HepG2 (cell line): ENCODE data around the gene GRAMD2A. TPM values are rescaled to one million over a fixed set of nuclear protein-coding genes. Genes with fewer than 3 reads are reported as not detected.

ENCODE experiments used
- ATAC-seq: fragments of 200-7000 bp; cut with Tn5 transposase; 3 replicates; pipeline ENCODE4 v1.9.1; 2020; ENCODE audit warnings: mild to moderate bottlenecking, moderate library complexity
- BruUV-seq: library from RNA; stranded (reverse); fragments of 400-500 nt; replicated peaks from 2 replicates; lab custom pipeline; 2021; lab: Mats Ljungman, UMichigan
- CTCF ChIA-PET: fragments of 300-600 bp; formaldehyde crosslinking; extraction: SDS; loops from one replicate; lab custom pipeline; 2021; ENCODE audit warnings: low total read pairs, inconsistent platforms, low intra/inter-chr PET ratio; lab: Yijun Ruan, JAX
- POLR2A ChIA-PET: fragments of 350-600 bp; sonication (Branson Sonifier 250); formaldehyde crosslinking; loops from one replicate; lab custom pipeline; 2020; ENCODE audit warnings: antibody characterized with exemption, inconsistent platforms; lab: Yijun Ruan, JAX
- DNase-seq: peaks from one replicate; pipeline ENCODE4 v3.0.0-alpha.2; 2015; ENCODE audit warnings: low spot score
- FAIRE-seq: peaks from 3 replicates; lab custom pipeline; 2011; peaks lifted over from hg19 to GRCh38; lab: Jason Lieb, UNC
- H2AFZ ChIP-seq: one replicate; pipeline ENCODE4 v1.6.1; 2011; ENCODE audit warnings: low read length, inconsistent platforms
- H3K27ac ChIP-seq: fragments of 300-600 bp; 3 replicates; pipeline ENCODE4 v1.8.0; 2011; ENCODE audit warnings: mixed run types, mild to moderate bottlenecking, mixed read lengths, low read length, inconsistent platforms; ENCODE audit not compliant: insufficient read depth; ENCODE audit errors: extremely low read length
- H3K27me3 ChIP-seq, 2 experiments: fragments of 200-600 bp in 1 of 2; 2 replicates in 1 of 2; 3 replicates in 1 of 2; pipeline versions ENCODE4 v1.6.0 to v1.8.0; 2011; ENCODE audit warnings: low read length in 2 of 2, mild to moderate bottlenecking in 2 of 2, moderate library complexity in 2 of 2, inconsistent platforms in 1 of 2; ENCODE audit not compliant: insufficient read depth in 2 of 2, control insufficient read depth in 1 of 2
- H3K36me3 ChIP-seq, 2 experiments: fragments of 200-600 bp in 1 of 2; replicated peaks in 1 of 2; 2 replicates in 1 of 2; 3 replicates in 1 of 2; pipeline versions ENCODE4 v1.5.1 to v1.8.0; 2011; ENCODE audit warnings: low read length in 2 of 2, inconsistent platforms in 1 of 2; ENCODE audit not compliant: insufficient read depth in 2 of 2, control insufficient read depth in 1 of 2
- H3K4me1 ChIP-seq: 2 replicates; pipeline ENCODE4 v1.5.1; 2012; ENCODE audit warnings: low read length, inconsistent platforms; ENCODE audit not compliant: insufficient read depth
- H3K4me2 ChIP-seq: 2 replicates; pipeline ENCODE4 v1.6.0; 2011; ENCODE audit warnings: low read depth, low read length, inconsistent platforms
- H3K4me3 ChIP-seq, 3 experiments: fragments of 200-600 bp in 1 of 3; sonication (generic), shearing (Covaris generic) in 1 of 3; replicated peaks in 1 of 3; 2 replicates each; pipeline ENCODE4 v1.5.1; 2011 to 2016; ENCODE audit warnings: low read length in 3 of 3, inconsistent platforms in 2 of 3, low read depth in 2 of 3, mild to moderate bottlenecking in 2 of 3, control low read depth in 1 of 3, mixed read lengths in 1 of 3; ENCODE audit not compliant: insufficient read depth in 1 of 3
- H3K79me2 ChIP-seq: one replicate; pipeline ENCODE4 v1.6.1; 2011; ENCODE audit warnings: low read length, inconsistent platforms; ENCODE audit not compliant: insufficient read depth
- H3K9ac ChIP-seq: 2 replicates; pipeline ENCODE4 v1.6.0; 2011; ENCODE audit warnings: mild to moderate bottlenecking, low read depth, low read length, inconsistent platforms; ENCODE audit not compliant: insufficient read depth
- H3K9me3 ChIP-seq: 2 replicates; pipeline ENCODE4 v1.5.1; 2012; ENCODE audit warnings: mild to moderate bottlenecking, low read length
- H4K20me1 ChIP-seq: 2 replicates; pipeline ENCODE4 v1.6.0; 2011; ENCODE audit warnings: inconsistent platforms, mild to moderate bottlenecking, low read length, moderate library complexity; ENCODE audit not compliant: insufficient read depth
- DZIP1 ChIP-seq: sonication (generic); formaldehyde crosslinking; IDR thresholded peaks from 2 replicates; pipeline ENCODE4 v1.5.0; 2020; ENCODE audit warnings: mild to moderate bottlenecking, missing genetic modification reagents
- FOXA3 ChIP-seq: IDR thresholded peaks from 2 replicates; pipeline ENCODE4 v1.6.1; 2016; ENCODE audit warnings: missing genetic modification reagents, missing compliant biosample characterization
- HDAC1 ChIP-seq: sonication (generic); formaldehyde crosslinking; IDR thresholded peaks from 2 replicates; pipeline ENCODE4 v1.5.1; 2020; ENCODE audit warnings: mild to moderate bottlenecking, missing genetic modification reagents
- NR2F1 ChIP-seq, 2 experiments: fragments of 450-650 bp in 1 of 2; formaldehyde crosslinking in 1 of 2; IDR thresholded peaks; 2 replicates each; pipeline versions ENCODE4 v1.5.0 to v1.6.1; 2016 to 2020; ENCODE audit warnings: mild to moderate bottlenecking in 1 of 2, missing compliant biosample characterization in 1 of 2, missing genetic modification reagents in 1 of 2, moderate library complexity in 1 of 2
- NR2F6 ChIP-seq, 2 experiments: IDR thresholded peaks; 2 replicates each; pipeline ENCODE4 v1.6.1; 2016; ENCODE audit warnings: antibody characterized with exemption in 1 of 2, mild to moderate bottlenecking in 1 of 2
- NRL ChIP-seq: sonication (generic); formaldehyde crosslinking; IDR thresholded peaks from 2 replicates; pipeline ENCODE4 v1.5.0; 2020; ENCODE audit warnings: missing genetic modification reagents, mild to moderate bottlenecking, moderate library complexity, borderline replicate concordance
- REXO4 ChIP-seq: sonication (generic); formaldehyde crosslinking; IDR thresholded peaks from 2 replicates; pipeline ENCODE4 v1.8.0; 2022; ENCODE audit warnings: missing genetic modification reagents, mild to moderate bottlenecking, borderline replicate concordance
- ZNF224 ChIP-seq: sonication (generic); formaldehyde crosslinking; IDR thresholded peaks from 2 replicates; pipeline ENCODE4 v1.5.0; 2020; ENCODE audit warnings: mild to moderate bottlenecking, missing genetic modification reagents
- WGBS: methylation state at CpG from one replicate; pipeline ENCODE4 v1.1.6; 2017; ENCODE audit warnings: low lambda C conversion rate; 5-methylcytosine and 5-hydroxymethylcytosine counted together
- in situ Hi-C: cut with HindIII; loops from 2 replicates; pipeline ENCODE4 v1.10.0; 2017; ENCODE audit warnings: low pct_unique_long_range_greater_than_20kb; ENCODE audit not compliant: extremely low pct_ligation_motif_present
- intact Hi-C: fragments of 100-400 bp; cut with micrococcal nuclease; formaldehyde crosslinking; loops from one replicate; pipeline ENCODE4 v1.10.0; 2022; ENCODE audit not compliant: unreplicated experiment
- polyA plus RNA-seq, 8 experiments: library from polyadenylated mRNA; depleted of rRNA in 3 of 8; stranded (reverse) in 7 of 8; unstranded in 1 of 8; fragments of >200 nt; fragmentation: Illumina TruSeq in 4 of 8; extraction: Trizol in 4 of 8; gene quantifications; 2 replicates each; pipeline versions ENCODE4 v1.2.1 to v1.2.3, GENCODE V29; 2011 to 2016; ENCODE audit warnings: low read depth in 4 of 8, missing spikeins in 1 of 8, mixed read lengths in 1 of 8; ENCODE audit not compliant: insufficient read depth in 1 of 8
- total RNA-seq, 5 experiments: library from RNA; depleted of rRNA; stranded (reverse); fragments of >200 nt; fragmentation: Illumina TruSeq; extraction: Trizol; gene quantifications; 2 replicates each; pipeline ENCODE4 v1.2.3, GENCODE V29; 2016; ENCODE audit warnings: low read depth in 1 of 5

Gene GRAMD2A
- total and polyA plus RNA-seq, 2 of the 13 experiments (the other 11 are each of a cell fraction or from before 2014, with no cell fraction given) = 0.04 TPM; not detected in 1

GRCh38 chr15:72161361-72162132 lies 36.0 kb downstream of the GRAMD2A start (continued):
- TF ChIP-seq DZIP1 (CRISPR knock-in tag) (no peak), NR2F1 (CRISPR knock-in tag; IDR thresholded peaks at IDR 0.05) (peak; percentile 22 to 42; a peak in 2 of 4 replicates), NR2F6 (IDR thresholded peaks at IDR 0.05) (peak; percentile 61; the same call in 1 of the 2 replicates), NR2F6 (CRISPR knock-in tag; IDR thresholded peaks at IDR 0.05) (peak; percentile 65; the same call in 1 of the 2 replicates)

- FAIRE-seq = no peak
Measured at GRCh38 chr15:72160696-72161245, 36.8 kb downstream of the GRAMD2A start.

More at GRCh38 chr15:72160696-72161245, 36.8 kb downstream of the GRAMD2A start:
- Histone ChIP-seq H3K36me3 (no peaks in the 10 kb centered on the region), H3K27ac (no peak overlapping the region), H3K79me2 (no peaks in the 10 kb centered on the region), H3K4me1 (peaks cover 20% of the 10 kb centered on the region), H4K20me1 (no peaks in the 10 kb centered on the region), H2AFZ (no peak overlapping the region), H3K9ac (no peak overlapping the region), H3K9me3 (no peaks in the 10 kb centered on the region), H3K27me3 (peaks cover 0 to 13% of the 10 kb centered on the region in 2 experiments; a peak in 3 of 5 replicates), H3K4me3 (no peak overlapping the region), H3K4me2 (peak overlapping the region; percentile 46)
- no peak for ATAC-seq
- TF ChIP-seq HDAC1 (CRISPR knock-in tag) (no peak), FOXA3 (no peak), REXO4 (CRISPR knock-in tag) (no peak), NRL (CRISPR knock-in tag) (0 out of 2 replicates have a peak, but pooled peaks have one; percentile 29), ZNF224 (no peak)
- 27% methylated on average over 2 of the region's 5 CpGs for WGBS
- ChIA-PET POLR2A (no interaction called here), CTCF (no interaction called here)
- BruUV-seq = no TSS peak
- DNase-seq = no peak
- intact Hi-C loops = no loop called here
- in situ Hi-C loops = no loop called here
